Medulla oblongata (tissue), 1 donor: ENCODE measurements around the gene STXBP5.
"Not testable (repeated sequence)": the region's sequence is repeated elsewhere in the genome, so short reads cannot be mapped to it uniquely, and the experiment has no call there.

Experiments used
- DNase-seq: peaks from one replicate; pipeline ENCODE4 v3.0.0-alpha.2; 2015; ENCODE audit errors: extremely low spot score

Gene STXBP5

GRCh38 chr6:147244832-147245231 is 40.6 kb downstream of the STXBP5 start:
- no peak for DNase-seq

GRCh38 chr6:147245693-147246092 is 41.5 kb downstream of the STXBP5 start:
- no peak for DNase-seq

DNA sequence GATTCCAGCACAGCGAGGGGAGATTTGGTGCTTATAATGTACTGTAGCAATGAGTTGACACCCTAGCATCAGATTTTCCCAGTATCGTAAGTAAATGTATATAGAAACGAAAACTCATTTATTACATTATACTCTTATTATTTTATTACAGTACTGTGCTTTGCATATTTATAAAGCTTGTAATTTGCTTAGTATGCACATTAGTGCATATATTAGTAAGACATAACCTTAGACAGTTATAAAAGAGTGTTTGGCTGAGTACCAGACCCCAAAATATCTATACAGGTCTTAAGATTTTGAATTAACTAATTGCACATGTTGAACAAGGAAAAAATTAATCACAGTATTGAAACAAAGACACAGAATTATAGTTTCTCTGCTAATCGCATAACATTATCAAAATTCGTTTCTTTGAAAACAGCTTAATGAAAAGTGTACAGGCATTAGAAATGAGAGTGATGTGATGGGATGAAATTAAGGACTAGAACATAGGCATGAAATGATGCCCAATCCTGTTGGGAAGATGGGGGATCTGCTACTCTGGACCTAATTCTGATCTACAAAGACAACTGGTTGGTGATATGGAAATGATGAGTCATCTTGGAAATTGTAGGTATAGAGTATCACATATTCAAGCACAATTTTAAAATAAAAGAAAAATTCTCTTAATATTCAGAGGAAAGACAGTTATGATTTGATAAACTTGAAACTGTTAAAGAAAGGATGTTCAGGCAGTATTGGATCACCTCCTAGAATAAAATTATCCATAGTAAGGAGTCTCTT is 42.8 kb downstream of the STXBP5 start:
- DNase-seq, result no peak

DNA sequence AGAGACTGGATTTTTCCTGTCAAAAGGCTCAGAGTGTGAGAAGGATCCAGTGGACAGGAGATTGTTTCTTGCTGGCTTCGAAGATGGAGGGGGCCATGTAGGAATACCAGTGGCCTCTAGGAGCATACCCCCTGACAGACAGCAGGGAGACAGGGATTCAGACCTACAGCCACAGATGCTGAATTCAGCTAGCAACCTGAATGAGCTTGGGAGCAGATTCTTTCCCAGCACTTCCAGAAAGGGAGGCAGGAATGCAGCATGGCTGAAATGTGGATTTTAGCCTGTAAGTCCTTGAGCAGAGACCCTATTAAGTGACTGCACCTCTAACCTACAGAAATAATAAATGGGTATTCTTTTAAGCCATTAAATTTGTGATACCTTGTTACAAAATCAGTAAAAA is 44.6 kb downstream of the STXBP5 start:
- no peak for DNase-seq

GRCh38 chr6:147251072-147251471 is 46.9 kb downstream of the STXBP5 start:
- no peak for DNase-seq

GRCh38 chr6:147254929-147255473 is 50.8 kb downstream of the STXBP5 start:
- DNase-seq, result not testable (repeated sequence)

DNA sequence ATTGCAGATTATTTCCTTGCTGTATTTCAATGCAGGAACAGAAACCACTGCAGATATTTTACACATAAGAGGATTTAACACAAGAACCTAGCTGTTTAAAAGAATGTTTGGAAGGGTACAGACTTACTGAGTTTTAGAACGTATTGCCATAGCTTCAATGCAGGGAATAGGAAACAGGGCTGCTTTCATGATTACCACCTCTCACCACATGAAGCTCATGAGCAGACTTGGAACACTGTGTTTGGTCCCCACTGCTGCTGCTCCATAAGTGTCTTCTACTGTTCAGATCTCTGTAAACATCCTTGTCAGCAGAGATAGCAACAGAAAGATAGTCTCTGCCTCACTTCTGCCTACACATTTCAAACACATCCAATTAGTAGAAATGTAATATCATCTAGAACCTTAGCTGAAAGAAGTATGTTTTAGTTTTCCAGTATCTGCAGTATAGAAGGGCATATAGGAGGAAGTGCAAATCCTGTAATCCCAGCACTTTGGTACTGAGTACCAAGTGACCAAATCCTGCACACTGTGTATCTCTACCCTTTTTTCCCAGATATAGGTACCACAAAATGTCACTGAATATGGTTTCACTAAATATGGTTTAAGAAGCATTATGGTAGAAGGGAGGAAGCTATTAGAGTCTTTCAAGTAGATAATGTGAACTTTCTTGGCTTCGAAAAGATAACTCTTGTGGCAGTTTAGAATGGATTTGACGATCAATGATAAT is 51.9 kb downstream of the STXBP5 start:
- no peak for DNase-seq

- DNase-seq, result no peak
Observed at GRCh38 chr6:147257760-147258159, 53.5 kb downstream of the STXBP5 start.

DNA sequence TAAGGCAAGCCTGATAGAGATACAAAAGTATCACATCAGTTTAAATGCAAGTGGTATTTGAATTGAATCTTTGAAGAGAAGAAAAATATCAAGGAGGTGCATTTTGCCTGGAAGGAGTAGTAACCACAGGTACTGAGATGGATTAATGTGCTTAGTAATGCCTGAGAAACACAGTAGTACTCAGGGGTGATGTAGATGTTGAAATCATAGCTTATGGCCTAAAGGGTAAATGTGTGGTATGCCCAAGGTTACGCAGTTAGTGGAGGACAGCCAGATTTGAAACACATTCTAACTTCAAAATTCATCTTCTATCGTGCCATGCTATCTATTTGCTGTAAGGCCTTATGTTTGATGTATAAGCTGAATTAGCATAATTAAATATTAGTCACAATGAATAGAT is 55.9 kb downstream of the STXBP5 start:
- DNase-seq, result no peak

DNA sequence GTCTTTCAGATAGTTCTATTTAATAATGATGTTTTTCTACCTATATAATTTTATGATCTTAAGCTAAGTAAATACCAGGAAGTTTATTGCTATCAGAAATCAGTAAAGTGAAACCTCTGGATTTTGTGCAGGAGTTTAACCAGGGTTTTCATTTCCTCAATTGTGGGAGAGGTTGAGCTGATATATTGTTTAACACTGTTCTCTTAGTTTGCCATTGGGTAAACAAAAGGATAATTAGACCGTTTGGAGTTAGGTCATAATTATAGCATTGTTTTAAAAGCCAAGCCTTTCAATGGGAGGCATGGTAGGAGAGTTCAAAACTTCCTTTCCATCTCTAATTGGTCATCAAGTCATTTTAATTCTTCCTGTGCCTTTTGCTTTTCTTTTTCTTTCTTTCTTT is 58.7 kb downstream of the STXBP5 start:
- DNase-seq, result no peak

DNA sequence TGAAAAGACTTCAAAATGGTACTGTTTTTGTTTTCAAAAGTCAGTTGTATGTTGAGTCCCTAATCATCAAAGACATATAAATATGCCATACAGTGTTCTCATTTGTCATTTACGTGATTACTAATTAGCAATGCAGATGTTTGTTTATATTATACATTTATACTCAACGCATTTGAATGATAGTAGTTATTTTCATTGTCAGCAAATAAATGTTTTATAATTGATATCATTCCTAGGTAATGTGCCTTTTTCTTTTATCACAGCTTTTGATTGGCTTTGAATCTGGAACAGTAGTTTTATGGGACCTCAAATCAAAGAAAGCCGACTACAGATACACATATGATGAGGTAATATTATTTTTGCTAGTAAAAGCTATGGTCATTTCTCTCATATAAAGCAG is 62.6 kb downstream of the STXBP5 start:
- no peak for DNase-seq

DNA sequence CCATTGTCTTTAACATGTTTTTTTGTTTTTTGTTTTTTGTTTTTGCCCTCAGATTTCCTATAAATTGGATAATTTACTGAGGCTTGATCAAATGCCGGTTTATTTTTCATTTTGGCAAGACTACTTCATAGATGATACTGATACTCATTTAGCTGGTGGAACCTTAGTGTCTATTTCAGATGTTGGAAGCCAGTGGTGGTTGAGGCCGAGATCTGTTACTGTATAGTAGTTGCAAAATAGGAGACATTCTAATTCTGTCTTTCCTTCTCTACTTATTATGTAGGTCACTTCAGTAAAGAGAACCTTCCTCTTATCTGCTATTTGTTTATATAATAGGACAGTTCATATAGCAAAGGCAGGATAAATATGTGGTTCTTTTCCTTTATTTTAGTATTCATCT is 63.4 kb downstream of the STXBP5 start:
- no peak for DNase-seq

DNA sequence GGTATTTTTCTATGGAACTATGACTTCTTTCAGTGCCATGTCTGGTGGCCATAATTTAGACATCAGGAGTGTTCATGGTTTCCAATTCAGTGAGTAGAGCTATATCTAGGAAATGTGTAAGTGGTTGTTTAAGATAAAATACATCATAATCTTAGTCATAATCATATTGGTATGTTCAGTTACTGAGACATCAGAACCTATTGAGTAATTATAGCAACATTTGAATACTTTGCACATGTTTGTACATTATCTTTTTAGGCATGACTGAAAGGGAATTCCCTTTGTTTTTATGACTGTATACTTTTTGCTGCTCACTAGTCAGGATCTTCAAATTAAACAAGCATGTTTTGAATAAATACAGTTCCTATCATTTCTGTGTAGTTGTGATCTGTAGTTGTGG is 64.0 kb downstream of the STXBP5 start:
- no peak for DNase-seq

DNA sequence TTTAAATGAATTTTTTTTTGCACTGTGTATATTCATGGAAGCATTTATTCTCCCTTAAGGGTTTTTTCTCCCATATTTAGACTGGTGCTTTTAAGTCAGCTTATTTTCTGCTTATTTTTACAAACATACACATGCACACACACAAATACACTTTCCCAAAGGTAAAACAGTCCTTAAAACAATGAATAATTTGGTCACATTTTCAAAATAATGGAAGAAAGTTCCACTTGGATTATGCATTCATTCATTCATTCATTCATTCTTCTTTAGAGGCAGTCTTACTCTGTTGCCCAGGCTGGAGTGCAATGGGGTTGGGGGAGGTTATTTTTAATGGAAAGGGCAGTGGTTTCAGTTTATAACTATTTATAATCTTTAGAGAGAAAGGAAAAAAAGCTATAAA is 69.8 kb downstream of the STXBP5 start:
- no peak for DNase-seq

DNA sequence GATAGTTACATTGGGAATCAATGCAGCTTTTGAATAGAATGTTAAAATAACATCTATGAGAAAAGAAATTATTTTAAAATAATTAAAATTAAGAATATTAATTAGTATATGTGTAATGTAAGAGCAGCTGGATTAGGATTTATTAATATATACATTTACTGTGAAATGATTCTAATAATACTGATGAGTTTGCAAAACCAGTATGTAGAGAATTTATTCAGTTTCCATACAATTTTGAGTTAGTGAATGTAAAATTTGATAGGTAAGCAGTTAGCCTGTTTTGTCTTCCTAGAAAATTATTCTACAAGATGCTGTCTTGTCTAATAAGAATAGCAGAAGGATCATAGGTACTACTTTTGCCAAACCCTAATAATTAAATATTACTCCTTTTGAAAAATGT is 70.6 kb downstream of the STXBP5 start:
- DNase-seq, result no peak

- no peak for DNase-seq
Observed at GRCh38 chr6:147278891-147279290, 74.7 kb downstream of the STXBP5 start.

GRCh38 chr6:147279427-147279826 is 75.2 kb downstream of the STXBP5 start:
- DNase-seq, result no peak

GRCh38 chr6:147281895-147282565 is 77.8 kb downstream of the STXBP5 start:
- no peak for DNase-seq

DNA sequence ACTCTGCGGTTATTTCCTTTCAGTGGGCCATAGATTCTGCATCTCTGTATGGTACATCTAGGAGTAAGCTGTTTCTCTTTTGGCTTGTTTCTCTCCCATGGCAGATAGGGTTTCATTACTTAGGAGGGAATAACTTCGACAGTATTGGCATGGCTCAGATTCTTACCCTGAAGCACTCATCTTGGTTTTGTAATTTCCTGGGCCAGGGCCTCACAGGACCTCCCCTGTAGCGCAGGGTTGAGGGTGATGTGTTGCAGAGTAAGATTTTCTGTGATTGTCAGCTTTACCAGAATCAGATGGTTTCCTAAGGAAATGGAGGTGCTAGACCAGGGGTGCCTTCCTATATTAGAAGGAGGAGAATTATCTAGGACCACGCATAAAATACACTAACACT is 78.3 kb downstream of the STXBP5 start:
- no peak for DNase-seq

GRCh38 chr6:147283460-147283859 is 79.2 kb downstream of the STXBP5 start:
- DNase-seq, result no peak

- peak; percentile 72 for DNase-seq
Observed at GRCh38 chr6:147285087-147285855, 81.1 kb downstream of the STXBP5 start.

- no peak for DNase-seq
Observed at GRCh38 chr6:147287869-147288271, 83.7 kb downstream of the STXBP5 start.
